Tongue (tissue), 2 donors: ENCODE results near the gene RCE1. TPM values are rescaled to one million over a fixed set of nuclear protein-coding genes. Genes with fewer than 3 reads are reported as not detected.

Experiments used
- DNase-seq: peaks from one replicate; pipeline ENCODE4 v3.0.0-alpha.2; 2015
- total RNA-seq: library from RNA; depleted of rRNA; stranded (reverse); fragments of >200 nt; gene quantifications from one replicate; pipeline ENCODE4 v1.2.3, GENCODE V29; 2014

Gene RCE1
- total RNA-seq, 1 donor from 2014 or later, result 14.7 TPM

- no peak for DNase-seq
Measured at GRCh38 chr11:66888282-66888681, 45.0 kb downstream of the RCE1 start.

GRCh38 chr11:66889960-66890359 is 46.7 kb downstream of the RCE1 start:
- peak; percentile 38 for DNase-seq

- DNase-seq, result peak; percentile 35
Measured at GRCh38 chr11:66891851-66892660, 48.8 kb downstream of the RCE1 start.

- DNase-seq, result no peak
Measured at GRCh38 chr11:66892911-66893310, 49.7 kb downstream of the RCE1 start.

GRCh38 chr11:66894141-66894540 is 50.9 kb downstream of the RCE1 start:
- peak; percentile 74 for DNase-seq

Other genes starting within 250 kb of the RCE1 start
- 31.6 TPM for gene RBM14, start 226.8 kb upstream of the RCE1 start, total RNA-seq
- gene RBM4, start 204.7 kb upstream of the RCE1 start, total RNA-seq, result 137 TPM
- gene RBM4B, start 165.6 kb upstream of the RCE1 start, total RNA-seq, result 25.4 TPM
- gene SPTBN2, start 114.2 kb upstream of the RCE1 start, total RNA-seq, result 20.9 TPM
- gene LRFN4, start 13.6 kb downstream of the RCE1 start, total RNA-seq, result 21.7 TPM
- 24.4 TPM for gene PC, start 114.9 kb downstream of the RCE1 start, total RNA-seq
- gene C11orf86, start 131.9 kb downstream of the RCE1 start, total RNA-seq, result not detected
- 0.41 TPM for gene SYT12, start 179.7 kb downstream of the RCE1 start, total RNA-seq
- 14.4 TPM for gene RHOD, start 213.4 kb downstream of the RCE1 start, total RNA-seq